Fibroblast of mammary gland (primary cell): ENCODE results near the gene DGCR6.
"Not testable (repeated sequence)": the region's sequence is repeated elsewhere in the genome, so short reads cannot be mapped to it uniquely, and the experiment has no call there.

Source experiments
- DNase-seq: peaks from one replicate; pipeline ENCODE4 v3.0.0-alpha.2; 2010; ENCODE audit warnings: low read depth
- H3K4me3 ChIP-seq: 2 replicates; pipeline ENCODE4 v1.5.1; 2011; ENCODE audit warnings: low read depth, mild to moderate bottlenecking, low read length, moderate library complexity; ENCODE audit not compliant: control insufficient read depth
- TF ChIP-seq, protein P1 (sequence below): conservative IDR thresholded peaks from 2 replicates; pipeline ENCODE4 v1.5.1; 2011; ENCODE audit warnings: low read depth, low read length, inconsistent platforms; ENCODE audit not compliant: control insufficient read depth, insufficient read depth

DGCR6 gene

DNA sequence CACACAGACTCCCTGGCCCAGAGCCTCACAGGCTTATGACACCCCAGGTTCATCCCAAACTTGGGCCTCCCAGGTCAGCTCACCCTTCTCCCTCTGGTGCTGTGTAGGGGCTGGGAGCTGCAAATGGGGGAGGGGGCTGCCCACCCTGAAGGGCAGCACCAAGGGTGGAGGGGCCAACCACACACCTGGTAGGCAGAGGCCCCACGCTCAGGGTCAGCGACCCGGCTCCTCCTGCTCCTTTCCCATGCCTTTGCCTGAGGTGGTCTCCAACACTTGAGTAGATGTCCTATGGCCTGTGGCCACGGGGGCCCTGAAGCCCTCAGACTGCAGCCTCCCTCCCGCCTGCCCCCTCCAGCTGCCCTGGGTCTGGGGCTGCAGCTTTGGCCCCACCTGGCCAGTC is 3.4 kb downstream of the DGCR6 start:
- no peak overlapping the region for H3K4me3 ChIP-seq
- TF ChIP-seq, protein P1, sequence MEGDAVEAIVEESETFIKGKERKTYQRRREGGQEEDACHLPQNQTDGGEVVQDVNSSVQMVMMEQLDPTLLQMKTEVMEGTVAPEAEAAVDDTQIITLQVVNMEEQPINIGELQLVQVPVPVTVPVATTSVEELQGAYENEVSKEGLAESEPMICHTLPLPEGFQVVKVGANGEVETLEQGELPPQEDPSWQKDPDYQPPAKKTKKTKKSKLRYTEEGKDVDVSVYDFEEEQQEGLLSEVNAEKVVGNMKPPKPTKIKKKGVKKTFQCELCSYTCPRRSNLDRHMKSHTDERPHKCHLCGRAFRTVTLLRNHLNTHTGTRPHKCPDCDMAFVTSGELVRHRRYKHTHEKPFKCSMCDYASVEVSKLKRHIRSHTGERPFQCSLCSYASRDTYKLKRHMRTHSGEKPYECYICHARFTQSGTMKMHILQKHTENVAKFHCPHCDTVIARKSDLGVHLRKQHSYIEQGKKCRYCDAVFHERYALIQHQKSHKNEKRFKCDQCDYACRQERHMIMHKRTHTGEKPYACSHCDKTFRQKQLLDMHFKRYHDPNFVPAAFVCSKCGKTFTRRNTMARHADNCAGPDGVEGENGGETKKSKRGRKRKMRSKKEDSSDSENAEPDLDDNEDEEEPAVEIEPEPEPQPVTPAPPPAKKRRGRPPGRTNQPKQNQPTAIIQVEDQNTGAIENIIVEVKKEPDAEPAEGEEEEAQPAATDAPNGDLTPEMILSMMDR, result no peak
- no peak for DNase-seq

- not testable (repeated sequence) for DNase-seq, H3K4me3 ChIP-seq
Measured at GRCh38 chr22:18911535-18911934, 5.4 kb downstream of the DGCR6 start.

- not testable (repeated sequence) for DNase-seq, H3K4me3 ChIP-seq
Measured at GRCh38 chr22:18912264-18912946, 6.3 kb downstream of the DGCR6 start.

DNA sequence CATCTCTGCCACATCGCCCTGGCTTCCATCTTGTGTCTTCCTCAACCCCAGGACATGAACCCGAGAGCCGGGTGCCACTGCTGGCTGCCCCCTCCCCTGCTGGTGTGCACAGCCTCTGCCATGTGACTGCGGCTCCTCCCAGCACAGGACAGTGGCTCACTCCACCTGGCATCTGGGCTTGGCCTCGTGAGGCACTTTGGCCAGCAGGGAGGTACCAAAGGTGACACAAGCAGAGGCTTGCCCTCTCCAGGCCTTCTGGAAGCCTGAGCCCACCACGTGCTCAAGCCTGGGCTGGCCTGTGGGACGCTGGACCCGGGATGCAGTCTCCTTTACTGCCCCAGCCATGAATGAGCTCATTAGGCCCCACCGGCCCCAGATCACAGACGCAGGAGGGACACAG is 8.4 kb downstream of the DGCR6 start:
- DNase-seq, H3K4me3 ChIP-seq: not testable (repeated sequence)

GRCh38 chr22:18915550-18915949 is 9.4 kb downstream of the DGCR6 start:
- not testable (repeated sequence) for H3K4me3 ChIP-seq, DNase-seq

DNA sequence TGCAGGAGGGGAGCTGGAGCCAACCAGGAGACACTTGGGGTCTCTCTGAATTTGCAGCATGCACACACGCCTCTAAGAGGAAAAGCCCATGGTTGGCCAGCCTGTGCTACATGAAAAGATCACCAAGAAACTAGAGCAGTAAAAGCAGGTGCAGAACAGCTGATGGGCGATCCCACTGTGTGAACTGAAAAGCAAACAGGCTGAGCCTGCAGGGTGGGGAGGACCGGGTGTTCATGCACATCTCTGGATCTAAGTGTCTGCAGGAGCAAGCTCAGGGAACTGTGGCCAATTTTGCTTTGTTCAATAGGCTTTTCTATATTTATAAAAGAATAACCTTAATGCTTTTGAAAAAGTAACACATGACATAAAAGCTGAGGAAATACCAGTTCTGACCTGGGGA is 11.7 kb downstream of the DGCR6 start:
- not testable (repeated sequence) for H3K4me3 ChIP-seq, DNase-seq

DNA sequence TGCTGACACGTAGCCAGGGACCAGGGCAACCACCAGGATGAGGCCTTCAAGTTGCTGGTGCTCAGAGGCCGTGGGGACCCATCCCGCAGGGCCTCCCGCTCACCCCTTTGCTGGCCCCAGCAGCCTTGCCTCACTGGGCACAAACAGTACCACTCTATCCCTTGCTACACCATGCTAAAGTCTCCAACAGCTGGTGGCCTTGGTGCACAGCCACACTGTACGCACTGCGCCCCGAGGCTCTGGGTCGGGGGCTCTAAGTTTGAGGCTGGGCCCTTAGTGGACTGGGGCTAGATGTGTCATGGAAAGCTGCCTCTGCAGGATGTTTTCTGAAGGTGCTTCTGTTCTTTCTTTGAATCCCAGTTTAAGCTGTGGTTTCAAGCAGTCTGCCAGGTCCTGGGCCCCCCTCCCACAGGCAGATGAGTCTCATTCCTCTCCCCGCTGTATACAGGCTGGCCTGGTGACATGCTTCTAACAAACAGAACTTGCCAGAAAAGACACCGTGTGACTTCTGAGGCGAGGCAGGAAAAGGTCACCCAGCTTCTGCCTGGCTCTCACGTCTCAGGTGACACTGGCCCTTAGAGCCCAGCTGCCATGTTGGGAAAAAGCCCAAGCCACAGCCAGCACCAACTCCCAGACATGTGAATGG is 14.3 kb downstream of the DGCR6 start:
- not testable (repeated sequence) for DNase-seq, H3K4me3 ChIP-seq

GRCh38 chr22:18925368-18926064 is 19.4 kb downstream of the DGCR6 start:
- no peak for DNase-seq
- TF ChIP-seq, protein P1, result no peak
- H3K4me3 ChIP-seq, result no peak overlapping the region

GRCh38 chr22:18927020-18927419 is 20.9 kb downstream of the DGCR6 start:
- TF ChIP-seq, protein P1, result no peak
- no peak for DNase-seq
- H3K4me3 ChIP-seq, result no peak overlapping the region

DNA sequence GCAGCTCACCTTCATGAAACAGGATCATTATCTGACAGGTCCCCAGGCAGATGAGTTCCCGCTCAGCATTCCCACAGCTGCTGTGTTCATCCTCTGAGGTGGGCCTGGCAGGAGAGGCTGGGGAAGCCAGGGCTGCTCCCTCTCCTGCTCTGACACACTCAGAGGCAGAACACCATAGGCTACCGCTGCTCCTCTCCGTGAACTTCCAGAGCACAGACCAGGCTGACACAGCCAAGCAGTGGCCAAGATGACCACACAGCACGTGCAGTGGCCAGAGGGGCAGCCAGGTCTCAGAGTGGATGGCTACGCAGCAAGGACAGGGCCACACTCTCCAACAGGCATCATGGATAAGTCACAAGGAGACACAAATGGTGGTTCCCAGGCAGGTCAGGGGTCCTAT is 21.5 kb downstream of the DGCR6 start:
- TF ChIP-seq, protein P1, result no peak
- no peak overlapping the region for H3K4me3 ChIP-seq
- DNase-seq, result no peak
